ENCODE measurements around the gene DOCK3. TPM values are rescaled to one million over a fixed set of nuclear protein-coding genes. Genes with fewer than 3 reads are reported as not detected.

The DOCK3 gene
- total RNA-seq, 2 donors from 2014 or later = 7.7 to 8.5 TPM

- no peak overlapping the region for H3K27ac Mint-ChIP-seq
- Histone ChIP-seq H3K9ac (ENCODE audit: extremely low read depth, low read length, poor library complexity, severe bottlenecking) (no peak overlapping the region), H3K27me3 (ENCODE audit: control insufficient read depth, insufficient read depth, low read length, poor library complexity, severe bottlenecking) (no peaks in the 10 kb centered on the region), H3K9me3 (ENCODE audit: control insufficient read depth, low read length) (no peaks in the 10 kb centered on the region), H3K4me1 (ENCODE audit: control insufficient read depth, insufficient read depth, low read length) (no peaks in the 10 kb centered on the region), H3K27ac (ENCODE audit: low read depth, low read length) (no peak overlapping the region), H3K4me3 (ENCODE audit: low read length) (no peak overlapping the region), H3K36me3 (ENCODE audit: control insufficient read depth, insufficient read depth, low read length) (no peaks in the 10 kb centered on the region)
- peaks cover 7% of the 10 kb centered on the region for H3K27me3 Mint-ChIP-seq (ENCODE audit: insufficient read depth)
- DNase-seq = no peak
- no peak overlapping the region for H3K4me3 Mint-ChIP-seq
- TF ChIP-seq, protein P1, sequence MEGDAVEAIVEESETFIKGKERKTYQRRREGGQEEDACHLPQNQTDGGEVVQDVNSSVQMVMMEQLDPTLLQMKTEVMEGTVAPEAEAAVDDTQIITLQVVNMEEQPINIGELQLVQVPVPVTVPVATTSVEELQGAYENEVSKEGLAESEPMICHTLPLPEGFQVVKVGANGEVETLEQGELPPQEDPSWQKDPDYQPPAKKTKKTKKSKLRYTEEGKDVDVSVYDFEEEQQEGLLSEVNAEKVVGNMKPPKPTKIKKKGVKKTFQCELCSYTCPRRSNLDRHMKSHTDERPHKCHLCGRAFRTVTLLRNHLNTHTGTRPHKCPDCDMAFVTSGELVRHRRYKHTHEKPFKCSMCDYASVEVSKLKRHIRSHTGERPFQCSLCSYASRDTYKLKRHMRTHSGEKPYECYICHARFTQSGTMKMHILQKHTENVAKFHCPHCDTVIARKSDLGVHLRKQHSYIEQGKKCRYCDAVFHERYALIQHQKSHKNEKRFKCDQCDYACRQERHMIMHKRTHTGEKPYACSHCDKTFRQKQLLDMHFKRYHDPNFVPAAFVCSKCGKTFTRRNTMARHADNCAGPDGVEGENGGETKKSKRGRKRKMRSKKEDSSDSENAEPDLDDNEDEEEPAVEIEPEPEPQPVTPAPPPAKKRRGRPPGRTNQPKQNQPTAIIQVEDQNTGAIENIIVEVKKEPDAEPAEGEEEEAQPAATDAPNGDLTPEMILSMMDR (conservative IDR thresholded peaks at IDR 0.05) = peak; percentile 10
- H3K4me1 Mint-ChIP-seq = peaks cover 12% of the 10 kb centered on the region
- WGBS, 2 experiments (ENCODE audit: insufficient coverage in 1 of 2, insufficient read length in 1 of 2) = 93 to 97% methylated on average over 5 to 10 of the region's 10 CpGs
- no peaks in the 10 kb centered on the region for H3K36me3 Mint-ChIP-seq (ENCODE audit: low read depth)
- H3K9me3 Mint-ChIP-seq = no peaks in the 10 kb centered on the region
Observed at GRCh38 chr3:50660386-50660785, 14.3 kb upstream of the DOCK3 start.

DNA sequence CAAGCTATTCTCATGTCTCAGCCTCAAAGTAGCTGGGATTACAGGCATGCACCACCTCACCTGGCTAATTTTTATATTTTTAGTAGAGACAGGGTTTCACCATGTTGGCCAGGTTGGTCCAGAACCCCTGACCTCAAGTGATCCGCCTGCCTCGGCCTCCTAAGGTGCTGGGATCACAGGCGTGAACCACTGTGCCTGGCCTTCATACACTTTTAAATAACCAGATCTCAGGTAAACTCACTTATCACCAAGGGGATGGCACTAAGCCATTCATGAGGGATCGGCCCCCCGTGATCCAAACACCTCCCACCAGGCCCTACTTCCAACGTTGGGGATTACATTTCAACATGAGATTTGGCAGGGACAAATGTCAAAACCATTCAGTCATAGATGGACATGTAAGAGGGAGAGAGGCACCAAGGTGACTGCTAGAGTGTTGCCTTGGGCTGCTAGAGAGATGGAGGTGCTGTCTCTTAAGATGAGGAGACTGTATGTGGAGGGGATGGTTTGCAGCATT is 13.3 kb upstream of the DOCK3 start:
- WGBS, 2 experiments (ENCODE audit: insufficient coverage in 1 of 2, insufficient read length in 1 of 2) = 83 to 84% methylated on average over 6 of the region's 6 CpGs
- Mint-ChIP-seq H3K9me3 (no peaks in the 10 kb centered on the region), H3K27ac (no peak overlapping the region), H3K4me3 (no peak overlapping the region), H3K36me3 (ENCODE audit: low read depth) (no peaks in the 10 kb centered on the region), H3K27me3 (ENCODE audit: insufficient read depth) (peaks cover 7% of the 10 kb centered on the region), H3K4me1 (peaks cover 15% of the 10 kb centered on the region)
- peak; percentile 24 for DNase-seq
- Histone ChIP-seq H3K9ac (ENCODE audit: extremely low read depth, low read length, poor library complexity, severe bottlenecking) (no peak overlapping the region), H3K4me1 (ENCODE audit: control insufficient read depth, insufficient read depth, low read length) (no peaks in the 10 kb centered on the region), H3K36me3 (ENCODE audit: control insufficient read depth, insufficient read depth, low read length) (no peaks in the 10 kb centered on the region), H3K9me3 (ENCODE audit: control insufficient read depth, low read length) (no peaks in the 10 kb centered on the region), H3K27me3 (ENCODE audit: control insufficient read depth, insufficient read depth, low read length, poor library complexity, severe bottlenecking) (no peaks in the 10 kb centered on the region), H3K27ac (ENCODE audit: low read depth, low read length) (no peak overlapping the region), H3K4me3 (ENCODE audit: low read length) (no peak overlapping the region)
- TF ChIP-seq, protein P1 (conservative IDR thresholded peaks at IDR 0.05) = no peak

- Mint-ChIP-seq H3K36me3 (ENCODE audit: low read depth) (no peaks in the 10 kb centered on the region), H3K27me3 (ENCODE audit: insufficient read depth) (peaks cover 6% of the 10 kb centered on the region), H3K9me3 (no peaks in the 10 kb centered on the region), H3K4me3 (no peak overlapping the region), H3K27ac (no peak overlapping the region), H3K4me1 (peaks cover 17% of the 10 kb centered on the region)
- Histone ChIP-seq H3K9me3 (ENCODE audit: control insufficient read depth, low read length) (no peaks in the 10 kb centered on the region), H3K27ac (ENCODE audit: low read depth, low read length) (no peak overlapping the region), H3K4me3 (ENCODE audit: low read length) (no peak overlapping the region), H3K36me3 (ENCODE audit: control insufficient read depth, insufficient read depth, low read length) (no peaks in the 10 kb centered on the region), H3K27me3 (ENCODE audit: control insufficient read depth, insufficient read depth, low read length, poor library complexity, severe bottlenecking) (no peaks in the 10 kb centered on the region), H3K4me1 (ENCODE audit: control insufficient read depth, insufficient read depth, low read length) (no peaks in the 10 kb centered on the region), H3K9ac (ENCODE audit: extremely low read depth, low read length, poor library complexity, severe bottlenecking) (no peak overlapping the region)
- 20 to 70% methylated on average over 1 to 2 of the region's 2 CpGs for WGBS, 2 experiments (ENCODE audit: insufficient coverage in 1 of 2, insufficient read length in 1 of 2)
- TF ChIP-seq, protein P1 (conservative IDR thresholded peaks at IDR 0.05) = no peak
- DNase-seq = peak; percentile 30
Observed at GRCh38 chr3:50662408-50662807, 12.3 kb upstream of the DOCK3 start.
